ENCODE data around the gene FILIP1L.

FILIP1L gene

GRCh38 chr3:99799422-99799821 lies 314.9 kb downstream of the FILIP1L start:
- H3K27me3 ChIP-seq (ENCODE audit: insufficient read depth, low read length, poor library complexity) = no peaks in the 10 kb centered on the region
- TF ChIP-seq CTCF (IDR thresholded peaks at IDR 0.05; ENCODE audit: borderline replicate concordance, extremely low read depth, low read length, poor library complexity, severe bottlenecking) = no peak
- no peak for TF ChIP-seq EZH2 (IDR thresholded peaks at IDR 0.05; ENCODE audit: borderline replicate concordance, low read depth, low read length, severe bottlenecking)
- no peak overlapping the region for H3K4me3 ChIP-seq (ENCODE audit: low read depth in 1 of 2, low read length in 2 of 2)
- no peak overlapping the region for H3K4me2 ChIP-seq (ENCODE audit: insufficient read depth, low read length)
- no peak for ATAC-seq (ENCODE audit: insufficient read depth, low read depth)
- no peak overlapping the region for H3K9ac ChIP-seq (ENCODE audit: low read depth, low read length)
- no peaks in the 10 kb centered on the region for H3K36me3 ChIP-seq (ENCODE audit: insufficient read depth, low read length)
- no peaks in the 10 kb centered on the region for H4K20me1 ChIP-seq (ENCODE audit: insufficient read depth, low read length)
- no peaks in the 10 kb centered on the region for H3K79me2 ChIP-seq (ENCODE audit: insufficient read depth, low read length)
- H3K27ac ChIP-seq (ENCODE audit: low read length) = no peak overlapping the region
- H2AFZ ChIP-seq (ENCODE audit: low read depth, low read length) = no peak overlapping the region
- no peaks in the 10 kb centered on the region for H3K4me1 ChIP-seq (ENCODE audit: insufficient read depth, low read length)
- no peaks in the 10 kb centered on the region for H3K9me3 ChIP-seq (ENCODE audit: insufficient read depth, low read length, severe bottlenecking)
- no peak for DNase-seq

- Histone ChIP-seq H3K27me3 (ENCODE audit: insufficient read depth, low read length, poor library complexity) (no peaks in the 10 kb centered on the region), H3K4me1 (ENCODE audit: insufficient read depth, low read length) (no peaks in the 10 kb centered on the region), H3K27ac (ENCODE audit: low read length) (no peak overlapping the region), H3K4me2 (ENCODE audit: insufficient read depth, low read length) (no peak overlapping the region), H3K9ac (ENCODE audit: low read depth, low read length) (no peak overlapping the region), H3K9me3 (ENCODE audit: insufficient read depth, low read length, severe bottlenecking) (no peaks in the 10 kb centered on the region), H3K36me3 (ENCODE audit: insufficient read depth, low read length) (no peaks in the 10 kb centered on the region), H3K4me3 (ENCODE audit: low read depth in 1 of 2, low read length in 2 of 2) (no peak overlapping the region), H2AFZ (ENCODE audit: low read depth, low read length) (no peak overlapping the region), H4K20me1 (ENCODE audit: insufficient read depth, low read length) (no peaks in the 10 kb centered on the region), H3K79me2 (ENCODE audit: insufficient read depth, low read length) (no peaks in the 10 kb centered on the region)
- ATAC-seq (ENCODE audit: insufficient read depth, low read depth) (no peak), DNase-seq (no peak)
- TF ChIP-seq EZH2 (IDR thresholded peaks at IDR 0.05; ENCODE audit: borderline replicate concordance, low read depth, low read length, severe bottlenecking) (no peak), CTCF (IDR thresholded peaks at IDR 0.05; ENCODE audit: borderline replicate concordance, extremely low read depth, low read length, poor library complexity, severe bottlenecking) (no peak)
Measured at GRCh38 chr3:99795573-99795972, 318.7 kb downstream of the FILIP1L start.

GRCh38 chr3:99794485-99794884 lies 319.8 kb downstream of the FILIP1L start:
- Histone ChIP-seq H3K27ac (ENCODE audit: low read length) (no peak overlapping the region), H3K9me3 (ENCODE audit: insufficient read depth, low read length, severe bottlenecking) (no peaks in the 10 kb centered on the region), H3K9ac (ENCODE audit: low read depth, low read length) (no peak overlapping the region), H3K4me2 (ENCODE audit: insufficient read depth, low read length) (no peak overlapping the region), H3K79me2 (ENCODE audit: insufficient read depth, low read length) (no peaks in the 10 kb centered on the region), H3K4me1 (ENCODE audit: insufficient read depth, low read length) (no peaks in the 10 kb centered on the region), H3K4me3 (ENCODE audit: low read depth in 1 of 2, low read length in 2 of 2) (no peak overlapping the region), H3K27me3 (ENCODE audit: insufficient read depth, low read length, poor library complexity) (peaks cover 4% of the 10 kb centered on the region), H3K36me3 (ENCODE audit: insufficient read depth, low read length) (no peaks in the 10 kb centered on the region), H4K20me1 (ENCODE audit: insufficient read depth, low read length) (no peaks in the 10 kb centered on the region), H2AFZ (ENCODE audit: low read depth, low read length) (no peak overlapping the region)
- DNase-seq (no peak), ATAC-seq (ENCODE audit: insufficient read depth, low read depth) (no peak)
- TF ChIP-seq EZH2 (IDR thresholded peaks at IDR 0.05; ENCODE audit: borderline replicate concordance, low read depth, low read length, severe bottlenecking) (no peak), CTCF (IDR thresholded peaks at IDR 0.05; ENCODE audit: borderline replicate concordance, extremely low read depth, low read length, poor library complexity, severe bottlenecking) (no peak)
